Activated naive CD4-positive, alpha-beta T cell treated with anti-CD3 and anti-CD28 coated beads for 36 hours (primary cell): Measurements from ENCODE around the gene ATRX. TPM values are rescaled to one million over a fixed set of nuclear protein-coding genes. Genes with fewer than 3 reads are reported as not detected.
A peak's percentile ranks its signal among the peaks of the same experiment; 100 is the strongest.
"Not testable (repeated sequence)": the region's sequence is repeated elsewhere in the genome, so short reads cannot be mapped to it uniquely, and the experiment has no call there.

ENCODE experiments used
- CTCF ChIA-PET: fragments of 350-600 bp; sonication (Branson Sonifier 250); formaldehyde crosslinking; loops from one replicate; lab custom pipeline; 2021; ENCODE audit warnings: antibody characterized with exemption; lab: Charles Lee
- DNase-seq: peaks from one replicate; pipeline ENCODE4 v3.0.0-alpha.2; 2020
- H3K27ac Mint-ChIP-seq: one replicate; pipeline ENCODE4 v1.8.0; 2021; ENCODE audit warnings: mild to moderate bottlenecking, mixed read lengths
- H3K27me3 Mint-ChIP-seq: one replicate; pipeline ENCODE4 v1.8.0; 2021; ENCODE audit warnings: low read depth, mixed read lengths
- H3K36me3 Mint-ChIP-seq: one replicate; pipeline ENCODE4 v1.8.0; 2021; ENCODE audit warnings: low read depth, mixed read lengths
- H3K4me1 Mint-ChIP-seq: one replicate; pipeline ENCODE4 v1.8.0; 2021; ENCODE audit warnings: low read depth, mixed read lengths
- H3K4me3 Mint-ChIP-seq: one replicate; pipeline ENCODE4 v1.8.0; 2021; ENCODE audit warnings: mild to moderate bottlenecking, moderate library complexity, mixed read lengths
- H3K9me3 Mint-ChIP-seq: one replicate; pipeline ENCODE4 v1.8.0; 2021; ENCODE audit warnings: mixed read lengths
- intact Hi-C: fragments of 100-400 bp; cut with micrococcal nuclease; formaldehyde crosslinking; loops from one replicate; pipeline ENCODE4 v1.15.1; 2023
- total RNA-seq, 2 experiments: library from RNA; stranded (reverse); gene quantifications; one replicate each; pipeline ENCODE4 v1.2.3, GENCODE V29; 2021

Gene ATRX
- total RNA-seq, 2 experiments from 2014 or later, result 49.2 to 49.9 TPM

- no peak for DNase-seq
- Mint-ChIP-seq H3K27me3 (no peaks in the 10 kb centered on the region), H3K27ac (no peak overlapping the region), H3K4me3 (no peak overlapping the region), H3K9me3 (no peaks in the 10 kb centered on the region), H3K4me1 (peaks cover 4% of the 10 kb centered on the region), H3K36me3 (peaks cover 20% of the 10 kb centered on the region)
- CTCF ChIA-PET, result interaction anchor here (0.7 kb wide), 1 partner anchor 47 kb away, joined by 5 read pairs; no protein-coding TSS in a partner anchor
- intact Hi-C loops, result loop anchor here (10.0 kb wide), 1 partner anchor 152 kb away; the partner anchor contains the start of gene FGF16
These were observed 188.9 kb downstream of the ATRX start for GRCh38 chrX:77597090-77597489.

DNA sequence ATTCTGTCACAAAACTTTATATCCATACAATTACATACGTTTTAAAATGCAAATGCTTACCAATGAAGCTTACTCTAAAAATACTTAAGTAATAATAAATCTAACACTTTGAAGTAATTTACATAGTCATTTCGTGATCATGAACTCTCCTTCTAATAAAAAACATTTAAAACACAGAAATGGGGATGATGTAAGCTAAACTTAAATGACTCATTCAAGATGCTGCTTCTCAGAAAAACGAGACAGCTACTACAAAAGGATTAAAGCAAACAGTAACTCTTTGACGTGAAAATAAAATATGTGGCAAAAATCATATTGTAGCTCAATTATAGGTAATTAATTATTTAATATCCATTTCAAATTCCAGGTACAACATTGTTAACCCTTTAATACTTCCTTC, 190.2 kb downstream of the ATRX start:
- intact Hi-C loops, result loop anchor here (10.0 kb wide), 1 partner anchor 151 kb away; the partner anchor contains the start of gene FGF16
- peaks cover 23% of the 10 kb centered on the region for H3K36me3 Mint-ChIP-seq

DNA sequence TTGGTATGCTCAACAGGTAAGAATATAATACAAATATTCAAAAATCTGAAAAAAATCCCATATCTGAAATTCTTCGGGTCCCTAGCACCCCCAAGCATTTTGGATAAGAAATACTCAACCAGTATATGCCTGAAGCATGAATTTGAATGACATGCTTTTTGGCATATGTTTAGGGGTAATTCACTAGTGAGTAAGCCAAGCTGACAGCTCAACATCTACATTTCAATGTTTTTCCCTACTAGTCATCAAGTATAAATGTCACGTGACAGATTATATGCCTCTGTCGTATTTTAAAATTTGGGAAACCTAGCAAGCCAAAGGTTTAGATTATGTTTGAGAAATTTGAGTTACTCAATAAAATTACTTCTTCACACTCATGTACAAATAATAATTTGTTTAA, 213.7 kb downstream of the ATRX start:
- Mint-ChIP-seq H3K9me3 (peaks cover under 1% of the 10 kb centered on the region), H3K4me1 (peaks cover 3% of the 10 kb centered on the region)

More for the DNA sequence above, 190.2 kb downstream of the ATRX start:
- no peaks in the 10 kb centered on the region for H3K9me3 Mint-ChIP-seq
- no peak for DNase-seq
- no peaks in the 10 kb centered on the region for H3K27me3 Mint-ChIP-seq
- peaks cover 4% of the 10 kb centered on the region for H3K4me1 Mint-ChIP-seq
- CTCF ChIA-PET, result interaction anchor here (0.6 kb wide), 1 partner anchor 201 kb away, joined by 3 read pairs; no protein-coding TSS in a partner anchor
- H3K27ac Mint-ChIP-seq, result no peak overlapping the region
- H3K4me3 Mint-ChIP-seq, result no peak overlapping the region

DNA sequence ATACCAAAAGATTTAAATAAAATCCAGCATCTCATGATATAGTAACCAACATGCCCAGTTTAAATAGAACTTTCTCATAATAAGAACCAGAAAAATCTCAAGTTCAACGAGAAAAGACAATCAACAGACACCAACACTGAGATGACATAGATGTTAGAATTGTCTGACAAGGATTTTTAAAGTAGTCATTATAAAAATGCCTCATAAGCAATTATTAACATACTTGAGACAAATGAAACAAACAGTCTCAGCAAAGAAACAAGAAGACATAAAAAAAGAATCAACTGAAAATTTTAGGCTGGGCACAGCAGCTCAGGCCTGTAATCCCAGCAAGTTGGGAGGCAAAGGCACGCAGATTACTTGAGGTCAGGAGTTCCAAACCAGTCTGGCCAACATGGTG, 220.7 kb downstream of the ATRX start:
- CTCF ChIA-PET, result no interaction called here
- Mint-ChIP-seq H3K27ac (no peak overlapping the region), H3K4me3 (no peak overlapping the region), H3K4me1 (peaks cover 11% of the 10 kb centered on the region), H3K36me3 (peaks cover 33% of the 10 kb centered on the region), H3K9me3 (peaks cover 5% of the 10 kb centered on the region), H3K27me3 (no peaks in the 10 kb centered on the region)
- DNase-seq, result no peak
- intact Hi-C loops, result no loop called here

More for the DNA sequence above, 213.7 kb downstream of the ATRX start:
- no peak overlapping the region for H3K4me3 Mint-ChIP-seq
- no peak for DNase-seq
- intact Hi-C loops, result no loop called here
- H3K27ac Mint-ChIP-seq, result no peak overlapping the region
- H3K27me3 Mint-ChIP-seq, result no peaks in the 10 kb centered on the region
- CTCF ChIA-PET, result no interaction called here
- peaks cover 24% of the 10 kb centered on the region for H3K36me3 Mint-ChIP-seq

- peaks cover 11% of the 10 kb centered on the region for H3K4me1 Mint-ChIP-seq
- H3K4me3 Mint-ChIP-seq, result no peak overlapping the region
- no peak for DNase-seq
- H3K9me3 Mint-ChIP-seq, result peaks cover 5% of the 10 kb centered on the region
- intact Hi-C loops, result no loop called here
- H3K27me3 Mint-ChIP-seq, result no peaks in the 10 kb centered on the region
- H3K27ac Mint-ChIP-seq, result no peak overlapping the region
- peaks cover 33% of the 10 kb centered on the region for H3K36me3 Mint-ChIP-seq
- CTCF ChIA-PET, result no interaction called here
These were observed 221.2 kb downstream of the ATRX start for GRCh38 chrX:77564823-77565222.

- no peak for DNase-seq
- no peaks in the 10 kb centered on the region for H3K27me3 Mint-ChIP-seq
- H3K9me3 Mint-ChIP-seq, result peaks cover 2% of the 10 kb centered on the region
- intact Hi-C loops, result no loop called here
- peaks cover 13% of the 10 kb centered on the region for H3K36me3 Mint-ChIP-seq
- H3K4me1 Mint-ChIP-seq, result peaks cover 8% of the 10 kb centered on the region
- peak overlapping the region; percentile 68 for H3K27ac Mint-ChIP-seq
- CTCF ChIA-PET, result no interaction called here
- no peak overlapping the region for H3K4me3 Mint-ChIP-seq
These were observed 224.6 kb downstream of the ATRX start for GRCh38 chrX:77561372-77561771.

DNA sequence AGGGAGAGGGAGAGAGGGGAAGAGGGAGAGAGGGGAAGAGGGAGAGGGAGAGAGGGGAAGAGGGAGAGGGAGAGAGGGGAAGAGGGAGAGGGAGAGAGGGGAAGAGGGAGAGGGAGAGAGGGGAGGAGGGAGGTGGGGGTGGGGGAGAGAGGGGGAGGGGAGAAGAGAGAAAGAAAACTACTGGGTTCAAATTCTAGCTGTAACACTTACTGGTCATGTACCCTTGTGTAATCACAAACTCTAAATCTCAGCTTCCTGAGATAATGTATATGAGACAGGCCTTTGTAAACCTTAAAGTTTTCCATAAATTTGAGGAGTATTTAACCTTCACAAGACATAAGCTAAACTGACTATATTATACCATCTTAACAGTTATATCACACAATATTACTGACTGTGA, 229.7 kb downstream of the ATRX start:
- CTCF ChIA-PET, result no interaction called here
- no peak for DNase-seq
- Mint-ChIP-seq H3K36me3 (peaks cover 18% of the 10 kb centered on the region), H3K27ac (no peak overlapping the region), H3K4me1 (no peaks in the 10 kb centered on the region), H3K27me3 (no peaks in the 10 kb centered on the region), H3K4me3 (no peak overlapping the region), H3K9me3 (no peaks in the 10 kb centered on the region)
- intact Hi-C loops, result no loop called here

- Mint-ChIP-seq H3K4me1 (no peaks in the 10 kb centered on the region), H3K27me3 (no peaks in the 10 kb centered on the region)
These were observed 237.3 kb downstream of the ATRX start for GRCh38 chrX:77548751-77549150.

DNA sequence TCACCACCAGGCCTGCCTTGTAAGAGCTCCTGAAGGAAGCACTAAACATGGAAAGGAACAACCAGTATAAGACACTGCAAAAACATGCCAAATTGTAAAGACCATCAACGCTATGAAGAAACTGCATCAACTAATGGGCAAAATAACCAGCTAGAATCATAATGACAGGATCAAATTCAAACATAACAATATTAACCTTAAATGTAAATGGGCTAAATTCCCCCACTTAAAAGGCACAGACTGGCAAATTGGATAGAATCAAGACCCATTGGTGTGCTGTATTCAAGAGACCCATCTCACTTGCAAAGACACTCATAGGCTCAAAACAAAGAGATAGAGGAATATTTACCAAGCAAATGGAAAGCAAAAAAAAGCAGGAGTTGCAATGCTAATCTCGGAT, 246.2 kb downstream of the ATRX start:
- Mint-ChIP-seq H3K9me3 (peaks cover 35% of the 10 kb centered on the region), H3K36me3 (peaks cover 40% of the 10 kb centered on the region)
- intact Hi-C loops, H3K4me1 Mint-ChIP-seq, H3K4me3 Mint-ChIP-seq, CTCF ChIA-PET, H3K27ac Mint-ChIP-seq, DNase-seq, H3K27me3 Mint-ChIP-seq: not testable (repeated sequence)

More at GRCh38 chrX:77548751-77549150, 237.3 kb downstream of the ATRX start:
- H3K4me3 Mint-ChIP-seq, result no peak overlapping the region
- DNase-seq, result no peak
- H3K9me3 Mint-ChIP-seq, result peaks cover 2% of the 10 kb centered on the region
- intact Hi-C loops, result no loop called here
- CTCF ChIA-PET, result no interaction called here
- H3K36me3 Mint-ChIP-seq, result peaks cover 31% of the 10 kb centered on the region
- H3K27ac Mint-ChIP-seq, result no peak overlapping the region

- intact Hi-C loops, H3K27ac Mint-ChIP-seq, H3K4me3 Mint-ChIP-seq, CTCF ChIA-PET, H3K27me3 Mint-ChIP-seq, DNase-seq: not testable (repeated sequence)
- peaks cover 17% of the 10 kb centered on the region for H3K4me1 Mint-ChIP-seq
- H3K36me3 Mint-ChIP-seq, result peaks cover 35% of the 10 kb centered on the region
- H3K9me3 Mint-ChIP-seq, result peaks cover 15% of the 10 kb centered on the region
These were observed 254.8 kb downstream of the ATRX start for GRCh38 chrX:77531261-77531660.

DNA sequence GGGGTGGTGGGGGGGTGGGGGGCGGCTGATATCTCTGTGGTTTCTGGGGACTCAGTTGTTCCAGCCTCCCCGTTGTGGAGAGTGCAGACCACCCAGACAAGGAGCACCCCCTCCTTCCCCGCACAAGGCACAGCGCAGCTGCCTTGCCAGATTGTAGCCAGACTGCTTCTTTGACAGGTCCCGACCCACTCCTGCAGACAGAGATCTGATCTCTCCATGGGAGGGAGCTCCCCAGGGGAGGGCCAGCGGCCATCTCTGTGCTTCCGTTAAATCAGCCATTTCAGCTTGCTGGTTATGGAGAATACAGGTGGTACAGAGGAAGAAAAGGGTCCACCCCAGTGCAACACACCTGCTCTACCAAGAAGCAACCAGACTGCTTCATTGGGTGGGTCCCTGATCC, 258.0 kb downstream of the ATRX start:
- no peak overlapping the region for H3K27ac Mint-ChIP-seq
- no peak overlapping the region for H3K4me3 Mint-ChIP-seq
- CTCF ChIA-PET, result no interaction called here
- H3K9me3 Mint-ChIP-seq, result peaks cover 14% of the 10 kb centered on the region
- peaks cover 33% of the 10 kb centered on the region for H3K36me3 Mint-ChIP-seq
- intact Hi-C loops, result no loop called here
- H3K27me3 Mint-ChIP-seq, result no peaks in the 10 kb centered on the region
- DNase-seq, result no peak
- peaks cover 17% of the 10 kb centered on the region for H3K4me1 Mint-ChIP-seq

DNA sequence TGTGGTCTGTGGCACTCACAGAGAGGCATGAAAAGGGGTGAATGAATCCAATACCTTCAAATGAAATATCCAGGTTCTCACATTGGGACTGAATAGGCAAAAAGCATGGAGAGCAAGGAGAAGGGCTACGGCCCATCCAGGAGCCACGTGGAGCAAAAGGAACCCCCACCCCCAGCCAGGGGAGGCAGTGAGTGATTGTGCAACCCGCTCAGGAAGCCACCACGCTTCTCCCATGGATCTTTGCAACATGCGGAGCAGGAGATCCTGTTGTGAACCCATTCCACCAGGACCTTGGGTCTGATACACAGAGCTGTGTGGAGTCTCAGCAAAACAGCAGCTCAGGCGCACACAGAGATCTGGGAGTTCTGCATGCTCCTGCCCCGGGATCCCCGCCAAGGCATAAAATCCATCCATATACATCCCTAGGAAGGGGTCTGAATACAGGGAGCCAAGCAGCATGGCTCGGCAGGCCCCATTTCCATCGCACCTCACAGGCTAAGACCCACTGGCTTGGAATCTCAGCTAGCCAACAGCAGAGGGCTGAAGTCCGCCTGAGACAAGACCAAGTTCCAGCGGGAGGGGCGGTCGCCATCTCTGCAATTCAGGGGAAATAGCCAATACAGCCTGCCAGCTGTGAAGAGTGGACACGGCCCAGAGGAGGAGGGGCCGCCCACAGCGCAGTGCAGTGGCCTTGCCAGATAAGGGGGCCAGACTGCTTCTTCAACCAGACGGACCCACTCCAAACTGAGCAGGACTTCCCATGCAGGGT, 258.6 kb downstream of the ATRX start:
- Mint-ChIP-seq H3K36me3 (peaks cover 30% of the 10 kb centered on the region), H3K27ac (peak overlapping the region; percentile 74), H3K4me1 (peaks cover 17% of the 10 kb centered on the region), H3K9me3 (peaks cover 10% of the 10 kb centered on the region), H3K27me3 (no peaks in the 10 kb centered on the region), H3K4me3 (no peak overlapping the region)
- intact Hi-C loops, result no loop called here
- CTCF ChIA-PET, result no interaction called here
- no peak for DNase-seq

DNA sequence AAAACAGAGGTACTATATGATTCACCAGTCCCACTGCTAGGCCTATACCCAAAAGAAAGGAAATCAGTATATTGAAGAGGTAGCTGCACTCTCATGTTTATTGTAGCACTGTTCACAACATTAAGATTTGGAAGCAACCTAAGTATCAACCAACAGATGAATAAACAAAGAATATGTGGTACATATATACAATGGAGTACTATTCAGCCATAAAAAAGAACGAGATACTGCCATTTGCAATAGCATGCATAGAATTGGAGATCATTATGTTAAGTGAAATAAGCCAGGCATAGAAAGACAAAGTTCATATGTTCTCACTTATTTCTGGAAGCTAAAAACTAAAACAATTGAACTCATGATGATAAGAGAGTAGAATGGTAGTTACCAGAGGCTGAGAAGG, 266.3 kb downstream of the ATRX start:
- no peaks in the 10 kb centered on the region for H3K27me3 Mint-ChIP-seq
- intact Hi-C loops, result no loop called here
- H3K4me1 Mint-ChIP-seq, result no peaks in the 10 kb centered on the region
- peaks cover 14% of the 10 kb centered on the region for H3K9me3 Mint-ChIP-seq
- CTCF ChIA-PET, result no interaction called here
- no peak overlapping the region for H3K27ac Mint-ChIP-seq
- no peak overlapping the region for H3K4me3 Mint-ChIP-seq
- DNase-seq, result no peak
- H3K36me3 Mint-ChIP-seq, result peaks cover 54% of the 10 kb centered on the region
